Esophagus muscularis mucosa (tissue), 4 donors: Measurements from ENCODE around the gene NANP. TPM values are rescaled to one million over a fixed set of nuclear protein-coding genes. Genes with fewer than 3 reads are reported as not detected.

Experiments
- DNase-seq: peaks from one replicate; pipeline ENCODE4 v3.0.0-alpha.2; 2017; ENCODE audit errors: extremely low spot score
- H3K27ac ChIP-seq, 4 donors: fragments of 200-600 bp; sonication (generic); replicated peaks in 1 of 4; 1 replicate in 3 of 4; 2 replicates in 1 of 4; pipeline ENCODE4 v1.5.1; 2016 to 2019; ENCODE audit warnings: mild to moderate bottlenecking in 1 of 4
- H3K27me3 ChIP-seq, 4 donors: fragments of 200-600 bp; sonication (generic); one replicate each; pipeline versions ENCODE4 v1.5.1 to v1.6.0; 2016 to 2019
- H3K36me3 ChIP-seq, 4 donors: fragments of 200-600 bp; sonication (generic); one replicate each; pipeline ENCODE4 v1.5.1; 2016 to 2019
- H3K4me1 ChIP-seq, 4 donors: fragments of 200-600 bp; sonication (generic); one replicate each; pipeline ENCODE4 v1.5.1; 2016 to 2019
- H3K4me3 ChIP-seq, 4 donors: fragments of 200-600 bp; sonication (generic); 1 replicate in 2 of 4; 2 replicates in 2 of 4; pipeline ENCODE4 v1.5.1; 2016 to 2019; ENCODE audit warnings: mild to moderate bottlenecking in 4 of 4, moderate library complexity in 1 of 4
- H3K9me3 ChIP-seq, 4 donors: fragments of 200-600 bp; sonication (generic); 1 replicate in 3 of 4; 2 replicates in 1 of 4; pipeline ENCODE4 v1.5.1; 2016 to 2019
- CTCF ChIP-seq, 3 experiments: fragments of 200-600 bp in 2 of 3; fragments of 450-650 bp in 1 of 3; sonication (generic) in 2 of 3; IDR thresholded peaks; one replicate each; pipeline ENCODE4 v1.5.1; 2017 to 2019; ENCODE audit warnings: antibody characterized with exemption in 3 of 3, mild to moderate bottlenecking in 2 of 3, moderate library complexity in 1 of 3
- EP300 ChIP-seq: sonication (generic); formaldehyde crosslinking; IDR thresholded peaks from one replicate; pipeline ENCODE4 v1.6.1; 2017; ENCODE audit warnings: antibody characterized with exemption
- POLR2A ChIP-seq: fragments of 450-650 bp; IDR thresholded peaks from one replicate; pipeline ENCODE4 v1.6.1; 2017; ENCODE audit warnings: antibody characterized with exemption, moderate library complexity, mild to moderate bottlenecking, low read depth
- POLR2AphosphoS5 ChIP-seq, 2 donors: sonication (generic); formaldehyde crosslinking; IDR thresholded peaks; one replicate each; pipeline ENCODE4 v1.6.1; 2017; ENCODE audit warnings: antibody characterized with exemption in 2 of 2
- WGBS: methylation state at CpG from one replicate; pipeline ENCODE4 v1.1.5; 2018; 5-methylcytosine and 5-hydroxymethylcytosine counted together
- intact Hi-C: fragments of 100-400 bp; cut with DNase I; formaldehyde crosslinking; loops from one replicate; pipeline ENCODE4 v1.15.1; 2023
- small RNA-seq, 3 donors: library from RNA; depleted of rRNA; stranded (forward); fragments of <200 nt; gene quantifications; one replicate each; pipeline ENCODE3, GENCODE V24; 2016
- total RNA-seq, 4 donors: library from RNA; depleted of rRNA; stranded (reverse); fragments of >200 nt; gene quantifications; one replicate each; pipeline versions ENCODE4 v1.1.0 to v1.2.1, GENCODE V29; 2016

NANP gene
- total RNA-seq, 4 donors from 2014 or later = 2.1 to 6.0 (median 4.4) TPM

DNA sequence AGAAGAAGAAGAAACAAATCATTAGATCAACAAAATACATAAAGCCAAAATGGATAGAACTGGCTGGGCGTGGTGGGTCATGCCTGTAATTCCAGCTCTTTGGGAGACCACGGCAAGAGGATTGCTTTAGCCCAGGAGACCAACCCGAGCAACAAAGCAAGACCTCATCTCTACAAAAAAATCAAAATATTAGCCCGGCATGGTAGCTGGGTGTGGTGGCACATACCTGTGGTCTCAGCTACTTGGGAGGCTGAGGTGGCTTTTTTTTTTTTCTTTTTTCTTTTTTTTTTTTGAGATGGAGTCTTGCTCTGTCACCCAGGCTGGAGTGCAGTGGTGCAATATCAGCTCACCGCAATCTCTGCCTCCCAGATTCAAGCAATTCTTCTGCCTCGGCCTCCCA, 59.9 kb downstream of the NANP start:
- H3K4me1 ChIP-seq = no peaks in the 10 kb centered on the region
- H3K27ac ChIP-seq = no peak overlapping the region
- WGBS = 93% methylated on average over 6 of the region's 6 CpGs
- no peak for DNase-seq
- H3K36me3 ChIP-seq = no peaks in the 10 kb centered on the region
- no peak overlapping the region for H3K4me3 ChIP-seq
- H3K27me3 ChIP-seq = no peaks in the 10 kb centered on the region
- no peaks in the 10 kb centered on the region for H3K9me3 ChIP-seq
- intact Hi-C loops = no loop called here
- TF ChIP-seq POLR2AphosphoS5 (IDR thresholded peaks at IDR 0.05) (no peak), POLR2A (no peak), CTCF (IDR thresholded peaks at IDR 0.05) (no peak), EP300 (no peak)

DNA sequence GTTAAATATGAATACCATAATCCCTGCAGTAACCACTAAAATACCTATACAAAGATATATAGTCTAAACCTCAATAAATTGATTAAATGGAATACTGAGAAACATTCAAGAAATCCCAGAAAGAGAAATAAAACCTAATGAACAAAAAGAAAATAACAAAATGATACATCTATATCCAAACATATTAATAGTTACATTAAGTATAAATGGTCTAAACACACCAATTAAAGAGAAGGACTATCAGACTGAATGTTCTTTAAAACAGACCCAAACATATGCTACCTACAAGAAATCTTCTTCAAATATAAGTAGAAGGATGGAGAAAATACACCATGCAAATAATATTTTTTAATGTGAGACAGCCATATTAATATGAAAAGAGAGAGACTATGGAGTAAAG, 60.5 kb downstream of the NANP start:
- H3K27me3 ChIP-seq = no peaks in the 10 kb centered on the region
- H3K9me3 ChIP-seq = no peaks in the 10 kb centered on the region
- no peaks in the 10 kb centered on the region for H3K4me1 ChIP-seq
- H3K36me3 ChIP-seq = peaks cover 0 to 4% (median 0%) of the 10 kb centered on the region in 4 donors
- no peak for TF ChIP-seq CTCF (IDR thresholded peaks at IDR 0.05)
- TF ChIP-seq POLR2A = no peak
- TF ChIP-seq EP300 = no peak
- no peak for TF ChIP-seq POLR2AphosphoS5 (IDR thresholded peaks at IDR 0.05)
- intact Hi-C loops = no loop called here
- no peak overlapping the region for H3K4me3 ChIP-seq
- no peak for DNase-seq
- no peak overlapping the region for H3K27ac ChIP-seq

Small RNAs within 50 kb of the gene (small RNA-seq; reads per million reads assigned to genes)
- gene RN7SL594P = 0 reads per million in 3 donors
- 0 reads per million in 3 donors for gene RNU6ATAC17P

Other genes starting within 250 kb of the NANP start
- gene ABHD12, start 233.2 kb downstream of the NANP start, total RNA-seq = 10 to 100 TPM; 27.0 to 41.6 (median 35.4) TPM
- under 1 TPM; 0.33 to 0.63 (median 0.47) TPM for gene GINS1, start 216.3 kb downstream of the NANP start, total RNA-seq
- gene NINL, start 38.5 kb downstream of the NANP start, total RNA-seq = 1 to 10 TPM; 3.0 to 5.8 (median 3.7) TPM
- gene ZNF337, start 72.8 kb upstream of the NANP start, total RNA-seq = 10 to 100 TPM; 13.1 to 17.0 (median 14.8) TPM